HCT116 (cell line): Measurements from ENCODE around the gene ZNF169. TPM values are rescaled to one million over a fixed set of nuclear protein-coding genes. Genes with fewer than 3 reads are reported as not detected.
"Not testable (repeated sequence)": the region's sequence is repeated elsewhere in the genome, so short reads cannot be mapped to it uniquely, and the experiment has no call there.

Experiments
- ATAC-seq: fragments of 200-7000 bp; cut with Tn5 transposase; 2 replicates; pipeline ENCODE4 v1.9.1; 2020; ENCODE audit warnings: mild to moderate bottlenecking, moderate library complexity
- BruUV-seq: library from RNA; stranded (reverse); fragments of 400-500 nt; replicated peaks from 2 replicates; lab custom pipeline; 2021; lab: Mats Ljungman, UMichigan
- CTCF ChIA-PET: fragments of 300-600 bp; sonication (Branson Sonifier 250); formaldehyde crosslinking; loops from one replicate; lab custom pipeline; 2021; ENCODE audit warnings: antibody characterized with exemption; lab: Charles Lee
- POLR2A ChIA-PET: fragments of 300-600, 350-600 bp; sonication (Branson Sonifier 250); formaldehyde crosslinking; loops from one replicate; lab custom pipeline; 2021; ENCODE audit warnings: antibody characterized with exemption; lab: Charles Lee
- RAD21 ChIA-PET, 2 experiments: fragments of 300-600 bp; sonication (Branson Sonifier 250); formaldehyde crosslinking; loops; one replicate each; lab custom pipeline; 2023; ENCODE audit warnings: low total read pairs in 2 of 2; ENCODE audit not compliant: uncharacterized antibody in 2 of 2, unreplicated experiment in 2 of 2, low non-redundant PET in 1 of 2; lab: Charles Lee
- DNase-seq: peaks from one replicate; pipeline ENCODE4 v3.0.0-alpha.2; 2010; ENCODE audit warnings: low read depth, low spot score
- H2AFZ ChIP-seq: fragments of 200-600 bp; shearing (Covaris generic), sonication (generic); 2 replicates; pipeline ENCODE4 v1.6.1; 2017; ENCODE audit warnings: low read depth, mixed run types, mixed read lengths, antibody characterized with exemption, low read length; ENCODE audit not compliant: poor library complexity, severe bottlenecking
- H3K27ac ChIP-seq: 2 replicates; pipeline ENCODE4 v1.5.1; 2012; ENCODE audit warnings: low read depth, low read length
- H3K27me3 ChIP-seq: fragments of 200-600 bp; sonication (generic); 2 replicates; pipeline ENCODE4 v1.6.1; 2016; ENCODE audit warnings: mixed run types, low read length, mixed read lengths; ENCODE audit not compliant: insufficient read depth
- H3K36me3 ChIP-seq, 2 experiments: fragments of 200-500 bp in 1 of 2; fragments of 200-600 bp in 1 of 2; sonication (Bioruptor generic) in 1 of 2; sonication (generic) in 1 of 2; 2 replicates each; pipeline versions ENCODE4 v1.5.1 to v1.6.1; 2014 to 2016; ENCODE audit warnings: low read length in 2 of 2, inconsistent platforms in 1 of 2, mixed read lengths in 1 of 2, mixed run types in 1 of 2; ENCODE audit not compliant: insufficient read depth in 2 of 2, control insufficient read depth in 1 of 2
- H3K4me1 ChIP-seq, 2 experiments: fragments of 200-600 bp in 1 of 2; sonication (generic) in 1 of 2; 2 replicates each; pipeline versions ENCODE4 v1.5.1 to v1.6.1; 2012 to 2017; ENCODE audit warnings: low read length in 2 of 2, inconsistent platforms in 1 of 2, mild to moderate bottlenecking in 1 of 2, mixed read lengths in 1 of 2, mixed run types in 1 of 2, moderate library complexity in 1 of 2; ENCODE audit not compliant: insufficient read depth in 2 of 2, control insufficient read depth in 1 of 2
- H3K4me2 ChIP-seq: fragments of 200-600 bp; sonication (generic); 2 replicates; pipeline ENCODE4 v1.6.1; 2017; ENCODE audit warnings: mixed run types, low read length, mixed read lengths
- H3K4me3 ChIP-seq, 2 experiments: fragments of 200-600 bp in 1 of 2; sonication (generic) in 1 of 2; replicated peaks in 1 of 2; 2 replicates each; pipeline ENCODE4 v1.5.1; 2011 to 2016; ENCODE audit warnings: low read length in 2 of 2, control low read depth in 1 of 2, low read depth in 1 of 2, mild to moderate bottlenecking in 1 of 2, mixed read lengths in 1 of 2, mixed run types in 1 of 2
- H3K79me2 ChIP-seq: fragments of 200-600 bp; sonication (generic); 2 replicates; pipeline ENCODE4 v1.6.1; 2017; ENCODE audit warnings: mild to moderate bottlenecking, mixed run types, low read length, moderate library complexity, mixed read lengths; ENCODE audit not compliant: insufficient read depth
- H3K9ac ChIP-seq: fragments of 200-600 bp; sonication (generic); 2 replicates; pipeline ENCODE4 v1.6.1; 2016; ENCODE audit warnings: low read length, mixed read lengths
- H3K9me2 ChIP-seq: fragments of 200-600 bp; sonication (generic), shearing (Covaris generic); 2 replicates; pipeline ENCODE4 v1.6.1; 2017; ENCODE audit warnings: mixed run types, mild to moderate bottlenecking, moderate library complexity; ENCODE audit not compliant: insufficient read depth
- H3K9me3 ChIP-seq, 2 experiments: fragments of 200-500 bp in 1 of 2; fragments of 200-600 bp in 1 of 2; sonication (Bioruptor generic) in 1 of 2; sonication (generic) in 1 of 2; 2 replicates each; pipeline ENCODE4 v1.6.1; 2014 to 2017; ENCODE audit warnings: low read length in 2 of 2, mixed read lengths in 2 of 2, inconsistent platforms in 1 of 2, low read depth in 1 of 2, mild to moderate bottlenecking in 1 of 2, mixed run types in 1 of 2, moderate library complexity in 1 of 2; ENCODE audit not compliant: control insufficient read depth in 1 of 2, insufficient read depth in 1 of 2
- H4K20me1 ChIP-seq: fragments of 200-600 bp; sonication (generic), shearing (Covaris generic); 2 replicates; pipeline ENCODE4 v1.6.1; 2017; ENCODE audit warnings: mixed run types, mild to moderate bottlenecking, moderate library complexity; ENCODE audit not compliant: insufficient read depth
- CBX3 ChIP-seq: IDR thresholded peaks from 2 replicates; pipeline ENCODE4 v1.6.1; 2012; ENCODE audit warnings: low read depth
- EZH2 ChIP-seq: fragments of 200-600 bp; sonication (generic); IDR thresholded peaks from 2 replicates; pipeline ENCODE4 v1.6.1; 2017; ENCODE audit warnings: antibody characterized with exemption, mixed run types
- POLR2A ChIP-seq: IDR thresholded peaks from 2 replicates; pipeline ENCODE4 v1.7.0; 2011; ENCODE audit warnings: borderline replicate concordance; ENCODE audit not compliant: insufficient read depth, insufficient read length; ENCODE audit errors: extremely low read depth
- SP1 ChIP-seq: IDR thresholded peaks from 2 replicates; pipeline ENCODE4 v1.6.1; 2012; ENCODE audit warnings: low read depth
- YY1 ChIP-seq: IDR thresholded peaks from 2 replicates; pipeline ENCODE4 v1.6.1; 2011; ENCODE audit warnings: low read length, low read depth, moderate library complexity, mild to moderate bottlenecking; ENCODE audit not compliant: insufficient replicate concordance; ENCODE audit errors: extremely low read depth
- ZFX ChIP-seq: fragments of 450-650 bp; IDR thresholded peaks from 2 replicates; pipeline ENCODE4 v1.6.1; 2017
- ZNF274 ChIP-seq: fragments of 200-500 bp; sonication (Bioruptor generic); IDR thresholded peaks from 2 replicates; pipeline ENCODE4 v1.6.1; 2014; ENCODE audit warnings: mild to moderate bottlenecking, low read depth, low read length, inconsistent platforms
- intact Hi-C: fragments of 100-400 bp; cut with micrococcal nuclease; formaldehyde crosslinking; loops from 2 replicates; pipeline ENCODE4 v1.10.0; 2022
- total RNA-seq: library from RNA; stranded (reverse); gene quantifications from one replicate; pipeline ENCODE4 v1.2.1, GENCODE V29; 2021; ENCODE audit not compliant: unreplicated experiment
- TF ChIP-seq, protein P1 (sequence below): IDR thresholded peaks from 2 replicates; pipeline ENCODE4 v1.6.1; 2012; ENCODE audit warnings: low read depth
- TF ChIP-seq, protein P2 (sequence below): IDR thresholded peaks from 2 replicates; pipeline ENCODE4 v1.6.1; 2012
- TF ChIP-seq, protein P3 (sequence below), 3 experiments: fragments of 200-600 bp in 1 of 3; sonication (generic) in 1 of 3; IDR thresholded peaks in 2 of 3; conservative IDR thresholded peaks in 1 of 3; 2 replicates each; pipeline ENCODE4 v1.5.1; 2012 to 2017; ENCODE audit warnings: low read depth in 2 of 3, low read length in 2 of 3, antibody characterized with exemption in 1 of 3, borderline replicate concordance in 1 of 3, control low read depth in 1 of 3, mild to moderate bottlenecking in 1 of 3, mixed read lengths in 1 of 3, mixed run types in 1 of 3, moderate library complexity in 1 of 3; ENCODE audit not compliant: insufficient read depth in 1 of 3

ZNF169 gene
- total RNA-seq, 1 experiment from 2014 or later, result 5.4 TPM

DNA sequence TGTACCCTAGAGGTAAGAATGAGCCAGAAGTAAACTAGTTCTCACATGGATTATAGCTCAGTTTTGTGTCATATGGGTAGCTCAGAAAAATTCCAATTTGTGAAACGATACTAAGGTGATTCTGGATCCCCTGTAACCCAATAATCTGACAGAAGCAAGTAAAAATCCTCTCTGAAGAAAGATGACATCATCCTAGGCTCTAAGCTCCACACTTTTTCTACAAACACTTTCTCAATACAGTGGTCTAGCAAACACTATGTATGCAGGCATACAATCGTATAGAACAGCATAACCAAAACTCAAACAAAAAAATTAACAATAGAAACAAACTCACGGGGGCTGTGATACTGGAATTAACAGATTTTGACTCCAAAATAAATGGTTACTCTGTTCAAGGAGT lies 26.7 kb upstream of the ZNF169 start (continued):
- TF ChIP-seq, protein P1, sequence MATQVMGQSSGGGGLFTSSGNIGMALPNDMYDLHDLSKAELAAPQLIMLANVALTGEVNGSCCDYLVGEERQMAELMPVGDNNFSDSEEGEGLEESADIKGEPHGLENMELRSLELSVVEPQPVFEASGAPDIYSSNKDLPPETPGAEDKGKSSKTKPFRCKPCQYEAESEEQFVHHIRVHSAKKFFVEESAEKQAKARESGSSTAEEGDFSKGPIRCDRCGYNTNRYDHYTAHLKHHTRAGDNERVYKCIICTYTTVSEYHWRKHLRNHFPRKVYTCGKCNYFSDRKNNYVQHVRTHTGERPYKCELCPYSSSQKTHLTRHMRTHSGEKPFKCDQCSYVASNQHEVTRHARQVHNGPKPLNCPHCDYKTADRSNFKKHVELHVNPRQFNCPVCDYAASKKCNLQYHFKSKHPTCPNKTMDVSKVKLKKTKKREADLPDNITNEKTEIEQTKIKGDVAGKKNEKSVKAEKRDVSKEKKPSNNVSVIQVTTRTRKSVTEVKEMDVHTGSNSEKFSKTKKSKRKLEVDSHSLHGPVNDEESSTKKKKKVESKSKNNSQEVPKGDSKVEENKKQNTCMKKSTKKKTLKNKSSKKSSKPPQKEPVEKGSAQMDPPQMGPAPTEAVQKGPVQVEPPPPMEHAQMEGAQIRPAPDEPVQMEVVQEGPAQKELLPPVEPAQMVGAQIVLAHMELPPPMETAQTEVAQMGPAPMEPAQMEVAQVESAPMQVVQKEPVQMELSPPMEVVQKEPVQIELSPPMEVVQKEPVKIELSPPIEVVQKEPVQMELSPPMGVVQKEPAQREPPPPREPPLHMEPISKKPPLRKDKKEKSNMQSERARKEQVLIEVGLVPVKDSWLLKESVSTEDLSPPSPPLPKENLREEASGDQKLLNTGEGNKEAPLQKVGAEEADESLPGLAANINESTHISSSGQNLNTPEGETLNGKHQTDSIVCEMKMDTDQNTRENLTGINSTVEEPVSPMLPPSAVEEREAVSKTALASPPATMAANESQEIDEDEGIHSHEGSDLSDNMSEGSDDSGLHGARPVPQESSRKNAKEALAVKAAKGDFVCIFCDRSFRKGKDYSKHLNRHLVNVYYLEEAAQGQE, result no peak

DNA sequence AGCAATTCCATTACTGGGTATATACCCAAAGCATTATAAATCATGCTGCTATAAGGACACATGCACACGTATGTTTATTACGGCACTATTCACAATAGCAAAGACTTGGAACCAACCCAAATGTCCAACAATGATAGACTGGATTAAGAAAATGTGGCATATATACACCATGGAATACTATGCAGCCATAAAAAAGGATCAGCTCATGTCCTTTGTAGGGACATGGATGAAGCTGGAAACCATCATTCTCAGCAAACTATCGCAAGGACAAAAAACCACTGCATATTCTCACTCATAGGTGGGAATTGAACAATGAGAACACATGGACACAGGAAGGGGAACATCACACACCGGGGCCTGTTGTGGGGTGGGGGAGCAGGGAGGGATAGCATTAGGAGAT lies 18.0 kb upstream of the ZNF169 start:
- H3K4me2 ChIP-seq, H3K9me2 ChIP-seq, H4K20me1 ChIP-seq, H3K27ac ChIP-seq, intact Hi-C loops, H3K79me2 ChIP-seq, H3K4me3 ChIP-seq, H3K27me3 ChIP-seq, H3K4me1 ChIP-seq, H3K36me3 ChIP-seq, POLR2A ChIA-PET, H3K9ac ChIP-seq, CTCF ChIA-PET, RAD21 ChIA-PET, DNase-seq, H3K9me3 ChIP-seq, ATAC-seq, BruUV-seq, H2AFZ ChIP-seq: not testable (repeated sequence)

DNA sequence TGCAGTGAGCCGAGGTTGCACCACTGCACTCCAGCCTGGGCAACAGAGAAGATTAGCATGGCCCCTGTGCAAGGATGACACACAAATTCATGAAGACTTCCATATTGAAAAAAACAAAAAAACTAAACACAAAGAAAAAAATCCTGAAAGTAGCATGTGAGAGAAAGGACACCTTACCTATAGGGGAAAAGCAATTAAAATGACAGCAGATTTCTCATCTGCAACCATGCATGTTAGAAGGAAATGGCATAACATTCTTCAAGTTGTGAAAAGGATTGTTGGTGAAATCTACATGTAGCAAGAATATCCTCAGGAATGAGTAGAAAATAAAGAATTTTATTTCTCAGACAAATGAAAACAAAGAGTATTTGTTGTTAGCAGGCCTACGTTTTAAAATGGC lies 13.4 kb upstream of the ZNF169 start:
- Histone ChIP-seq H3K4me3 (no peak overlapping the region), H3K9ac (no peak overlapping the region), H2AFZ (no peak overlapping the region), H3K9me3 (no peaks in the 10 kb centered on the region; a peak in 1 of 4 replicates), H3K4me1 (no peaks in the 10 kb centered on the region), H3K4me2 (no peak overlapping the region), H3K36me3 (no peaks in the 10 kb centered on the region), H3K27me3 (no peaks in the 10 kb centered on the region), H3K79me2 (no peaks in the 10 kb centered on the region), H3K27ac (no peak overlapping the region), H4K20me1 (no peaks in the 10 kb centered on the region), H3K9me2 (no peaks in the 10 kb centered on the region)
- intact Hi-C loops, result no loop called here
- no TSS peak for BruUV-seq
- RAD21 ChIA-PET, result no interaction called here
- POLR2A ChIA-PET, result no interaction called here
- CTCF ChIA-PET, result no interaction called here
- DNase-seq (no peak), ATAC-seq (no peak)
- TF ChIP-seq CBX3 (no peak), SP1 (no peak), ZNF274 (no peak), YY1 (no peak), POLR2A (no peak), EZH2 (no peak), ZFX (no peak)
- TF ChIP-seq, protein P2, sequence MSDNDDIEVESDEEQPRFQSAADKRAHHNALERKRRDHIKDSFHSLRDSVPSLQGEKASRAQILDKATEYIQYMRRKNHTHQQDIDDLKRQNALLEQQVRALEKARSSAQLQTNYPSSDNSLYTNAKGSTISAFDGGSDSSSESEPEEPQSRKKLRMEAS, result no peak
- TF ChIP-seq, protein P3, sequence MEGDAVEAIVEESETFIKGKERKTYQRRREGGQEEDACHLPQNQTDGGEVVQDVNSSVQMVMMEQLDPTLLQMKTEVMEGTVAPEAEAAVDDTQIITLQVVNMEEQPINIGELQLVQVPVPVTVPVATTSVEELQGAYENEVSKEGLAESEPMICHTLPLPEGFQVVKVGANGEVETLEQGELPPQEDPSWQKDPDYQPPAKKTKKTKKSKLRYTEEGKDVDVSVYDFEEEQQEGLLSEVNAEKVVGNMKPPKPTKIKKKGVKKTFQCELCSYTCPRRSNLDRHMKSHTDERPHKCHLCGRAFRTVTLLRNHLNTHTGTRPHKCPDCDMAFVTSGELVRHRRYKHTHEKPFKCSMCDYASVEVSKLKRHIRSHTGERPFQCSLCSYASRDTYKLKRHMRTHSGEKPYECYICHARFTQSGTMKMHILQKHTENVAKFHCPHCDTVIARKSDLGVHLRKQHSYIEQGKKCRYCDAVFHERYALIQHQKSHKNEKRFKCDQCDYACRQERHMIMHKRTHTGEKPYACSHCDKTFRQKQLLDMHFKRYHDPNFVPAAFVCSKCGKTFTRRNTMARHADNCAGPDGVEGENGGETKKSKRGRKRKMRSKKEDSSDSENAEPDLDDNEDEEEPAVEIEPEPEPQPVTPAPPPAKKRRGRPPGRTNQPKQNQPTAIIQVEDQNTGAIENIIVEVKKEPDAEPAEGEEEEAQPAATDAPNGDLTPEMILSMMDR (IDR thresholded peaks at IDR 0.05 in 2 of 3, conservative IDR thresholded peaks at IDR 0.05 in 1 of 3; ENCODE audit: borderline replicate concordance in 1 of 3, insufficient read depth in 1 of 3, low read depth in 2 of 3, low read length in 2 of 3), result no peak
